ENCODE data around the gene RXRA.

The RXRA gene

DNA sequence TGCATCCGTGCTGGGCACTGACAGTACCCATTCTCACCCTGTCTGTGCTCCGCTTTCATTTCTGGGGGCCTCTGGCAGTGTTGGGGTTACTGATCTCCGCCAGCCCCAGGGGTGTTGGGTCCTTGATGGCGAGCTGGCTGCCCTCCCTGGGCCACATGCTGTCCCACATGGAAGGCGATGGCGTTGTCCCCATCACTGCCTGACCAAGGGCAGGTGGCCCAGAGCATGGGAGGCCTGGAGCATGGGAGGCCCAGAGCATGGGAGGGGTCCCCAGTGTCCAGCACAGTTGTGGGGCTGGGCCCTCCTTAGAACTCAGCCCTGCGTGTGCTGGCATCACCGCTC, 50.9 kb downstream of the RXRA start:
- ChIA-PET POLR2A (no interaction called here), CTCF (interaction anchor here (1.1 kb wide), 1 partner anchor 206 kb away, joined by 3 read pairs; no protein-coding TSS in a partner anchor)
- no peak overlapping the region for H3K27ac ChIP-seq (ENCODE audit: extremely low read depth, low read depth, low read length)
- H3K9me3 ChIP-seq (ENCODE audit: control insufficient read depth, insufficient read depth, low read depth, low read length), result no peaks in the 10 kb centered on the region
- H3K4me1 ChIP-seq (ENCODE audit: control insufficient read depth, insufficient read depth, low read length), result peaks cover 4% of the 10 kb centered on the region; the same call in 1 of the 2 replicates
- no peaks in the 10 kb centered on the region for H3K36me3 ChIP-seq (ENCODE audit: control insufficient read depth in 2 of 2, insufficient read depth in 1 of 2, low read length in 2 of 2)
- TF ChIP-seq ZBTB17 (tag by site-specific recombination; IDR thresholded peaks at IDR 0.05) (no peak), ZNF555 (tag by site-specific recombination; conservative IDR thresholded peaks at IDR 0.05) (no peak), GLIS1 (tag by site-specific recombination; IDR thresholded peaks at IDR 0.05) (no peak), ZSCAN23 (tag by site-specific recombination; IDR thresholded peaks at IDR 0.05) (no peak), ZNF274 (IDR thresholded peaks at IDR 0.05; ENCODE audit: low read length) (no peak), ZNF274 (tag by site-specific recombination; IDR thresholded peaks at IDR 0.05; ENCODE audit: borderline replicate concordance) (no peak), ZNF214 (tag by site-specific recombination; IDR thresholded peaks at IDR 0.05; ENCODE audit: borderline replicate concordance) (no peak), ZNF426 (tag by site-specific recombination; IDR thresholded peaks at IDR 0.05) (no peak), ZNF292 (tag by site-specific recombination; IDR thresholded peaks at IDR 0.05; ENCODE audit: borderline replicate concordance, low read depth) (no peak), KLF8 (tag by site-specific recombination; IDR thresholded peaks at IDR 0.05) (no peak), ZNF248 (tag by site-specific recombination; IDR thresholded peaks at IDR 0.05) (no peak), HOXD13 (CRISPR knock-in tag; IDR thresholded peaks at IDR 0.05; ENCODE audit: borderline replicate concordance) (no peak), ZNF585B (tag by site-specific recombination; IDR thresholded peaks at IDR 0.05) (no peak)
- TF ChIP-seq, protein P1, sequence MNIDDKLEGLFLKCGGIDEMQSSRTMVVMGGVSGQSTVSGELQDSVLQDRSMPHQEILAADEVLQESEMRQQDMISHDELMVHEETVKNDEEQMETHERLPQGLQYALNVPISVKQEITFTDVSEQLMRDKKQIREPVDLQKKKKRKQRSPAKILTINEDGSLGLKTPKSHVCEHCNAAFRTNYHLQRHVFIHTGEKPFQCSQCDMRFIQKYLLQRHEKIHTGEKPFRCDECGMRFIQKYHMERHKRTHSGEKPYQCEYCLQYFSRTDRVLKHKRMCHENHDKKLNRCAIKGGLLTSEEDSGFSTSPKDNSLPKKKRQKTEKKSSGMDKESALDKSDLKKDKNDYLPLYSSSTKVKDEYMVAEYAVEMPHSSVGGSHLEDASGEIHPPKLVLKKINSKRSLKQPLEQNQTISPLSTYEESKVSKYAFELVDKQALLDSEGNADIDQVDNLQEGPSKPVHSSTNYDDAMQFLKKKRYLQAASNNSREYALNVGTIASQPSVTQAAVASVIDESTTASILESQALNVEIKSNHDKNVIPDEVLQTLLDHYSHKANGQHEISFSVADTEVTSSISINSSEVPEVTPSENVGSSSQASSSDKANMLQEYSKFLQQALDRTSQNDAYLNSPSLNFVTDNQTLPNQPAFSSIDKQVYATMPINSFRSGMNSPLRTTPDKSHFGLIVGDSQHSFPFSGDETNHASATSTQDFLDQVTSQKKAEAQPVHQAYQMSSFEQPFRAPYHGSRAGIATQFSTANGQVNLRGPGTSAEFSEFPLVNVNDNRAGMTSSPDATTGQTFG (tag by site-specific recombination; IDR thresholded peaks at IDR 0.05; ENCODE audit: borderline replicate concordance), result no peak
- TF ChIP-seq, protein P2, sequence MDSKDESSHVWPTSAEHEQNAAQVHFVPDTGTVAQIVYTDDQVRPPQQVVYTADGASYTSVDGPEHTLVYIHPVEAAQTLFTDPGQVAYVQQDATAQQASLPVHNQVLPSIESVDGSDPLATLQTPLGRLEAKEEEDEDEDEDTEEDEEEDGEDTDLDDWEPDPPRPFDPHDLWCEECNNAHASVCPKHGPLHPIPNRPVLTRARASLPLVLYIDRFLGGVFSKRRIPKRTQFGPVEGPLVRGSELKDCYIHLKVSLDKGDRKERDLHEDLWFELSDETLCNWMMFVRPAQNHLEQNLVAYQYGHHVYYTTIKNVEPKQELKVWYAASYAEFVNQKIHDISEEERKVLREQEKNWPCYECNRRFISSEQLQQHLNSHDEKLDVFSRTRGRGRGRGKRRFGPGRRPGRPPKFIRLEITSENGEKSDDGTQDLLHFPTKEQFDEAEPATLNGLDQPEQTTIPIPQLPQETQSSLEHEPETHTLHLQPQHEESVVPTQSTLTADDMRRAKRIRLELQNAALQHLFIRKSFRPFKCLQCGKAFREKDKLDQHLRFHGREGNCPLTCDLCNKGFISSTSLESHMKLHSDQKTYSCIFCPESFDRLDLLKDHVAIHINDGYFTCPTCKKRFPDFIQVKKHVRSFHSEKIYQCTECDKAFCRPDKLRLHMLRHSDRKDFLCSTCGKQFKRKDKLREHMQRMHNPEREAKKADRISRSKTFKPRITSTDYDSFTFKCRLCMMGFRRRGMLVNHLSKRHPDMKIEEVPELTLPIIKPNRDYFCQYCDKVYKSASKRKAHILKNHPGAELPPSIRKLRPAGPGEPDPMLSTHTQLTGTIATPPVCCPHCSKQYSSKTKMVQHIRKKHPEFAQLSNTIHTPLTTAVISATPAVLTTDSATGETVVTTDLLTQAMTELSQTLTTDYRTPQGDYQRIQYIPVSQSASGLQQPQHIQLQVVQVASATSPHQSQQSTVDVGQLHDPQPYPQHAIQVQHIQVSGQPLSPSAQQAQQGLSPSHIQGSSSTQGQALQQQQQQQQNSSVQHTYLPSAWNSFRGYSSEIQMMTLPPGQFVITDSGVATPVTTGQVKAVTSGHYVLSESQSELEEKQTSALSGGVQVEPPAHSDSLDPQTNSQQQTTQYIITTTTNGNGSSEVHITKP (tag by site-specific recombination; IDR thresholded peaks at IDR 0.05), result no peak
- TF ChIP-seq, protein P3, sequence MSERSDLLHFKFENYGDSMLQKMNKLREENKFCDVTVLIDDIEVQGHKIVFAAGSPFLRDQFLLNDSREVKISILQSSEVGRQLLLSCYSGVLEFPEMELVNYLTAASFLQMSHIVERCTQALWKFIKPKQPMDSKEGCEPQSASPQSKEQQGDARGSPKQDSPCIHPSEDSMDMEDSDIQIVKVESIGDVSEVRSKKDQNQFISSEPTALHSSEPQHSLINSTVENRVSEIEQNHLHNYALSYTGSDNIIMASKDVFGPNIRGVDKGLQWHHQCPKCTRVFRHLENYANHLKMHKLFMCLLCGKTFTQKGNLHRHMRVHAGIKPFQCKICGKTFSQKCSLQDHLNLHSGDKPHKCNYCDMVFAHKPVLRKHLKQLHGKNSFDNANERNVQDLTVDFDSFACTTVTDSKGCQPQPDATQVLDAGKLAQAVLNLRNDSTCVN (tag by site-specific recombination; optimal IDR thresholded peaks at IDR 0.05), result no peak
- no peak overlapping the region for H3K4me3 ChIP-seq (ENCODE audit: low read depth, low read length)

DNA sequence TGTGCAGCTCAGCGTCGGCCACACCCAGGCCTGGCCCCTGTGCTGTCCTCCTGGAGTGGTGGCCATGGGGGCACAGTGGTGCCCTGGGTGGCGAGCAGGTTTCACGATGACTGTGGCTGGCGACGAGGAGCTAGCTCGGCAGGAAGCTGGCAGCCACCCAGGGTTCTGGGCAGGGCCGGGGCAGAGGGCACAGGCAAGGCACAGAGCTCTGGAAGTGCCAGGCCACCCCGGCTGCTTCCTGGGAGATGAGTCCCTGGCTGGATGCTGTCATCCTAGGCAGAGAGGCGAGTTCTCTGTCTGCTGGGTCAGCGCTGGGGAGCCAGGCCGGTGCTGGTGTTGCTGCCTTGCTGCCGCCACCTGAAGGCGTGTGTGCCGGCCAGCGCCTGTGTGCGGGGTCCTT, 51.7 kb downstream of the RXRA start:
- peaks cover 4% of the 10 kb centered on the region; the same call in 1 of the 2 replicates for H3K4me1 ChIP-seq (ENCODE audit: control insufficient read depth, insufficient read depth, low read length)

More for the DNA sequence above, 51.7 kb downstream of the RXRA start:
- Histone ChIP-seq H3K27ac (ENCODE audit: extremely low read depth, low read depth, low read length) (no peak overlapping the region), H3K36me3 (ENCODE audit: control insufficient read depth in 2 of 2, insufficient read depth in 1 of 2, low read length in 2 of 2) (no peaks in the 10 kb centered on the region), H3K9me3 (ENCODE audit: control insufficient read depth, insufficient read depth, low read depth, low read length) (no peaks in the 10 kb centered on the region), H3K4me3 (ENCODE audit: low read depth, low read length) (no peak overlapping the region)
- TF ChIP-seq ZNF623 (tag by site-specific recombination; IDR thresholded peaks at IDR 0.05), result no peak
- TF ChIP-seq, protein P4, sequence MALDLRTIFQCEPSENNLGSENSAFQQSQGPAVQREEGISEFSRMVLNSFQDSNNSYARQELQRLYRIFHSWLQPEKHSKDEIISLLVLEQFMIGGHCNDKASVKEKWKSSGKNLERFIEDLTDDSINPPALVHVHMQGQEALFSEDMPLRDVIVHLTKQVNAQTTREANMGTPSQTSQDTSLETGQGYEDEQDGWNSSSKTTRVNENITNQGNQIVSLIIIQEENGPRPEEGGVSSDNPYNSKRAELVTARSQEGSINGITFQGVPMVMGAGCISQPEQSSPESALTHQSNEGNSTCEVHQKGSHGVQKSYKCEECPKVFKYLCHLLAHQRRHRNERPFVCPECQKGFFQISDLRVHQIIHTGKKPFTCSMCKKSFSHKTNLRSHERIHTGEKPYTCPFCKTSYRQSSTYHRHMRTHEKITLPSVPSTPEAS (tag by site-specific recombination; IDR thresholded peaks at IDR 0.05), result no peak
- peak; percentile 49 for TF ChIP-seq GLIS2 (tag by site-specific recombination; IDR thresholded peaks at IDR 0.05)
- no peak for TF ChIP-seq ZNF121 (tag by site-specific recombination; IDR thresholded peaks at IDR 0.05)
- no peak for TF ChIP-seq ZBTB48 (tag by site-specific recombination; IDR thresholded peaks at IDR 0.05)
- no peak for TF ChIP-seq MEIS1 (CRISPR knock-in tag; IDR thresholded peaks at IDR 0.05; ENCODE audit: borderline replicate concordance)
- TF ChIP-seq GLIS1 (tag by site-specific recombination; IDR thresholded peaks at IDR 0.05), result peak; percentile 30
- TF ChIP-seq ZIC2 (tag by site-specific recombination; IDR thresholded peaks at IDR 0.05), result peak; percentile 78
- no peak for TF ChIP-seq ZNF747 (tag by site-specific recombination; IDR thresholded peaks at IDR 0.05)
- ChIA-PET CTCF (interaction anchor here (1.6 to 2.1 kb wide), 2 partner anchors 22 to 207 kb away, joined by 5 to 7 read pairs; no protein-coding TSS in a partner anchor), POLR2A (interaction anchor here (0.9 kb wide), 1 partner anchor 40 kb away, joined by 3 read pairs; no protein-coding TSS in a partner anchor)

Measured in HEK293 (cell line).